GM12892 (cell line): ENCODE results near the gene TTC33.

Source experiments
- DNase-seq: peaks from one replicate; pipeline ENCODE4 v3.0.0; 2011; ENCODE audit not compliant: insufficient read length
- FAIRE-seq: peaks from 2 replicates; lab custom pipeline; 2011; peaks lifted over from hg19 to GRCh38; lab: Jason Lieb, UNC
- POLR2A ChIP-seq: IDR thresholded peaks from 2 replicates; pipeline ENCODE4 v1.6.1; 2011; ENCODE audit warnings: low read depth, low read length, control low read depth
- POLR2AphosphoS5 ChIP-seq: IDR thresholded peaks from 2 replicates; pipeline ENCODE4 v1.6.1; 2011; ENCODE audit warnings: low read depth, low read length, control low read depth
- TAF1 ChIP-seq: IDR thresholded peaks from 2 replicates; pipeline ENCODE4 v1.6.1; 2011; ENCODE audit warnings: low read depth, mild to moderate bottlenecking, control low read depth, low read length, borderline replicate concordance

Gene TTC33

GRCh38 chr5:40501711-40502444 lies 253.9 kb downstream of the TTC33 start:
- TF ChIP-seq POLR2A (no peak), TAF1 (no peak), POLR2AphosphoS5 (no peak)
- DNase-seq: no peak
- FAIRE-seq: no peak

- DNase-seq (no peak), FAIRE-seq (no peak)
- TF ChIP-seq TAF1 (no peak), POLR2A (no peak), POLR2AphosphoS5 (no peak)
These were observed 256.1 kb downstream of the TTC33 start for GRCh38 chr5:40499518-40500273.

- TF ChIP-seq TAF1 (no peak), POLR2AphosphoS5 (no peak), POLR2A (no peak)
- FAIRE-seq (no peak), DNase-seq (no peak)
These were observed 256.8 kb downstream of the TTC33 start for GRCh38 chr5:40499007-40499406.

- DNase-seq (no peak), FAIRE-seq (no peak)
- no peak for TF ChIP-seq POLR2AphosphoS5
- no peak for TF ChIP-seq POLR2A
- TF ChIP-seq TAF1: no peak
These were observed 258.2 kb downstream of the TTC33 start for GRCh38 chr5:40497573-40497972.

- no peak for FAIRE-seq
- DNase-seq: no peak
- TF ChIP-seq TAF1 (no peak), POLR2AphosphoS5 (no peak), POLR2A (no peak)
These were observed 260.5 kb downstream of the TTC33 start for GRCh38 chr5:40495237-40495635.

- no peak for FAIRE-seq
- DNase-seq: no peak
These were observed 261.0 kb downstream of the TTC33 start for GRCh38 chr5:40494631-40495236.

GRCh38 chr5:40492056-40492455 lies 263.7 kb downstream of the TTC33 start:
- TF ChIP-seq POLR2AphosphoS5: no peak
- no peak for TF ChIP-seq TAF1
- TF ChIP-seq POLR2A: no peak
- FAIRE-seq (no peak), DNase-seq (no peak)

More at GRCh38 chr5:40494631-40495236, 261.0 kb downstream of the TTC33 start:
- TF ChIP-seq POLR2AphosphoS5 (no peak), TAF1 (no peak)

GRCh38 chr5:40491644-40492043 lies 264.1 kb downstream of the TTC33 start:
- TF ChIP-seq TAF1: no peak
- DNase-seq (no peak), FAIRE-seq (peak; percentile 66)

GRCh38 chr5:40490464-40491111 lies 265.2 kb downstream of the TTC33 start:
- TF ChIP-seq TAF1 (no peak), POLR2AphosphoS5 (no peak), POLR2A (no peak)
- FAIRE-seq: peak; percentile 46
- DNase-seq: no peak

GRCh38 chr5:40489421-40489820 lies 266.3 kb downstream of the TTC33 start:
- no peak for DNase-seq
- FAIRE-seq: peak; percentile 70
- TF ChIP-seq POLR2AphosphoS5 (no peak), TAF1 (no peak), POLR2A (no peak)

- DNase-seq (no peak), FAIRE-seq (peak; percentile 82)
These were observed 269.1 kb downstream of the TTC33 start for GRCh38 chr5:40486437-40487275.

More at GRCh38 chr5:40486437-40487275, 269.1 kb downstream of the TTC33 start:
- TF ChIP-seq POLR2A (no peak), POLR2AphosphoS5 (no peak), TAF1 (no peak)
